ENCODE results near the gene FNBP1. TPM values are rescaled to one million over a fixed set of nuclear protein-coding genes. Genes with fewer than 3 reads are reported as not detected.
A peak's percentile ranks its signal among the peaks of the same experiment; 100 is the strongest.

FNBP1 gene
- total and polyA plus RNA-seq, 2 experiments from 2014 or later, result 17.8 to 22.6 TPM

DNA sequence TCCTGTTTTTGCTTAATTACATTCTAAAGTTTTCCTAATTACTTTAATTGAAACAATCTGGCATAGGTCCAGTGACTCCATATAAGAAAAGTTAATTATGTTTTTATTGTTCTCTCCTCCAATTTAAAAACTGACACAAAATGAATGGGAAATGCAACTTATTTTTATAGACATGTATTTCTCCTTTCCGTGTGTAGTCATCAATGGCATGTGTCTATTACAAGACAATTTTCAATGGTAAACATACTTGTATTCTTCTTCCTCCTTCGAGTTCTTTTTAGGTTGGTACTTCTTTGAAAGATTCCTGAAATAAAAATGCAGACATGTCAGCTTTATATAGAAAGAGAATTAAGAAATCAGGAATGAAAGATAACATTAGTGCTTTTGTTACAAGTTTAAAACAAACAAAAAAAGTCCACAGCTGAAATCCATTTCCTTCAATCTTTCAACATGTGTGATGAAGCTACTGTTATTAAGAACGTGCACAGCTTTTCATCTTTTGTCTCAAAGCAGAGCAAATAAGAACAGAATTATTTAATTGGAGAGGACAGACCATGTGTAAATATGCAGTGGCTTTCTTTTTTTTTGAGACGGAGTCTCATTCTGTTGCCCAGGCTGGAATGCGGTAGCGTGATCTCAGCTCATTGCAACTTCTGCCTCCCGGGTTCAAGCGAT is 63.8 kb downstream of the FNBP1 start:
- no peaks in the 10 kb centered on the region; the same call in 1 of the 2 replicates for H4K20me1 ChIP-seq (ENCODE audit: insufficient read depth)
- 45 to 49% methylated on average over 8 of the region's 8 CpGs for WGBS, 2 experiments (ENCODE audit: low coverage in 1 of 2, low lambda C conversion rate in 2 of 2, missing lambda C conversion rate in 2 of 2)
- peaks cover 27% of the 10 kb centered on the region for H3K79me2 ChIP-seq (ENCODE audit: insufficient read depth)
- no peaks in the 10 kb centered on the region for H3K27me3 ChIP-seq (replicated peaks; ENCODE audit: insufficient read depth)
- H3K9me3 ChIP-seq (ENCODE audit: low read depth), result no peaks in the 10 kb centered on the region
- H3K27ac ChIP-seq, result no peak overlapping the region
- H2AFZ ChIP-seq, result no peak overlapping the region
- DNase-seq, result no peak
- H3K4me2 ChIP-seq (ENCODE audit: unreplicated experiment), result no peak overlapping the region
- H3K4me3 ChIP-seq, result no peak overlapping the region
- in situ Hi-C loops (cut with MboI), result no loop called here
- no peak overlapping the region for H3K9ac ChIP-seq
- no peak for TF ChIP-seq EZH2phosphoT487 (IDR thresholded peaks at IDR 0.05; ENCODE audit: insufficient read depth, low read depth)
- no peaks in the 10 kb centered on the region for H3F3A ChIP-seq (ENCODE audit: insufficient read depth)
- peaks cover 26% of the 10 kb centered on the region; the same call in 1 of the 2 replicates for H3K36me3 ChIP-seq (ENCODE audit: low read depth)
- no peaks in the 10 kb centered on the region for H3K9me2 ChIP-seq (ENCODE audit: insufficient read depth)
- no peaks in the 10 kb centered on the region; the same call in 1 of the 2 replicates for H3K4me1 ChIP-seq (ENCODE audit: insufficient read depth)

GRCh38 chr9:129972816-129973215 is 70.2 kb downstream of the FNBP1 start:
- Histone ChIP-seq H2AFZ (no peak overlapping the region), H4K20me1 (ENCODE audit: insufficient read depth) (no peaks in the 10 kb centered on the region; the same call in 1 of the 2 replicates), H3K9me3 (ENCODE audit: low read depth) (no peaks in the 10 kb centered on the region), H3K4me3 (no peak overlapping the region), H3K36me3 (ENCODE audit: low read depth) (peaks cover 14% of the 10 kb centered on the region; the same call in 1 of the 2 replicates), H3F3A (ENCODE audit: insufficient read depth) (peaks cover 12% of the 10 kb centered on the region), H3K4me1 (ENCODE audit: insufficient read depth) (peaks cover 12% of the 10 kb centered on the region), H3K4me2 (ENCODE audit: unreplicated experiment) (no peak overlapping the region), H3K27me3 (replicated peaks; ENCODE audit: insufficient read depth) (no peaks in the 10 kb centered on the region), H3K9me2 (ENCODE audit: insufficient read depth) (no peaks in the 10 kb centered on the region), H3K9ac (no peak overlapping the region), H3K79me2 (ENCODE audit: insufficient read depth) (no peaks in the 10 kb centered on the region), H3K27ac (no peak overlapping the region)
- TF ChIP-seq EZH2 (IDR thresholded peaks at IDR 0.05; ENCODE audit: insufficient read depth, poor library complexity, severe bottlenecking) (no peak), EZH2phosphoT487 (IDR thresholded peaks at IDR 0.05; ENCODE audit: insufficient read depth, low read depth) (no peak)
- in situ Hi-C loops (cut with MboI), result no loop called here
- DNase-seq, result no peak
- WGBS, 2 experiments (ENCODE audit: low coverage in 1 of 2, low lambda C conversion rate in 2 of 2, missing lambda C conversion rate in 2 of 2), result 96% methylated on average over 4 of the region's 4 CpGs

DNA sequence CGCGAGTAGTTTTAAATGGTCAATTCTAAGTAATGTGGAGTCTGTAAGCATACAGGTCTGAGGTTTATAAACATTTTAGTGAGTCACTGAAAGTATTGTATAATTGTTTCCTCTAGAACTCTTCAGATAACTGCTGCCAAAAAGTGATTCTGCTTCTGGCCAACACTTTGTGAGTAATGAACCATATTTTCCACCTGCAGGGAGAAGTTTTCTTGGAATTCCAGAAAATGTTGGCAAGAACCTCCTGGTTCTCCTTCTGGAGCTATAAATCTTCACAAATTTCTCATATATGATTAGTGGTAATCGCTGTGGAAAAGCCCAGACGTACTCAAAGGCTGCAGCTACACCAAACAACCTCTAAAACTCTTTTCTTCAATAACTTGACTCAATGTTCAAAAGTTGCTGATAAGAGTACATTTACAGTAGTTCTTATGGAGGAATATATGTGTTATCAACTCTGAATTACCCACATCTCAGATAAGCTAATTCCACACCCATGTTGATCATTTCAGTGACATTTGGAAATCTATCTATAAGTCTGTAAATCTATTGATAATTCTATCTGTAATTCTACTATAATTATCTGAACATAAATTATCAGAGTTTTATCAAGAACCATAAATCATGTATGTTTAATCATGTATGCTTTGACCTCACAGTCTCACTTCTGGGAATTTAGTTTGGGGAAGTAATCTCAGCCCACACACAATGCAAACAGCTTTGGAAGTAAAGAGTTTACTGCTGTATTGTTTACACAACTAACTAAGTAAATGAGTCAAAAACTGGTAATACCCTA is 74.1 kb downstream of the FNBP1 start:
- no peaks in the 10 kb centered on the region for H3K9me3 ChIP-seq (ENCODE audit: low read depth)
- peaks cover 33% of the 10 kb centered on the region for H3F3A ChIP-seq (ENCODE audit: insufficient read depth)
- no peak for TF ChIP-seq EZH2phosphoT487 (IDR thresholded peaks at IDR 0.05; ENCODE audit: insufficient read depth, low read depth)
- no peak for TF ChIP-seq EZH2 (IDR thresholded peaks at IDR 0.05; ENCODE audit: insufficient read depth, poor library complexity, severe bottlenecking)
- no peaks in the 10 kb centered on the region for H3K79me2 ChIP-seq (ENCODE audit: insufficient read depth)
- H3K4me3 ChIP-seq, result no peak overlapping the region
- no peak overlapping the region for H2AFZ ChIP-seq
- peaks cover 29% of the 10 kb centered on the region for H3K4me1 ChIP-seq (ENCODE audit: insufficient read depth)
- H3K4me2 ChIP-seq (ENCODE audit: unreplicated experiment), result peak overlapping the region; percentile 61
- no peaks in the 10 kb centered on the region for H3K9me2 ChIP-seq (ENCODE audit: insufficient read depth)
- H3K27ac ChIP-seq, result peak overlapping the region; percentile 39
- H3K9ac ChIP-seq, result no peak overlapping the region
- no peaks in the 10 kb centered on the region for H4K20me1 ChIP-seq (ENCODE audit: insufficient read depth)
- 0 out of 2 replicates have a peak, but pooled peaks cover 3% of the 10 kb centered on the region for H3K36me3 ChIP-seq (ENCODE audit: low read depth)
- in situ Hi-C loops (cut with MboI), result no loop called here
- H3K27me3 ChIP-seq (replicated peaks; ENCODE audit: insufficient read depth), result no peaks in the 10 kb centered on the region
- DNase-seq, result peak; percentile 96
- 11 to 17% methylated on average over 4 of the region's 4 CpGs for WGBS, 2 experiments (ENCODE audit: low coverage in 1 of 2, low lambda C conversion rate in 2 of 2, missing lambda C conversion rate in 2 of 2)

- Histone ChIP-seq H3K36me3 (ENCODE audit: low read depth) (no peaks in the 10 kb centered on the region), H3K9me2 (ENCODE audit: insufficient read depth) (no peaks in the 10 kb centered on the region), H3K27me3 (replicated peaks; ENCODE audit: insufficient read depth) (no peaks in the 10 kb centered on the region), H3F3A (ENCODE audit: insufficient read depth) (peaks cover 35% of the 10 kb centered on the region), H3K79me2 (ENCODE audit: insufficient read depth) (no peaks in the 10 kb centered on the region), H3K4me2 (ENCODE audit: unreplicated experiment) (peak overlapping the region; percentile 73), H3K4me1 (ENCODE audit: insufficient read depth) (peaks cover 41% of the 10 kb centered on the region), H3K9me3 (ENCODE audit: low read depth) (no peaks in the 10 kb centered on the region), H3K9ac (peak overlapping the region; percentile 58), H3K27ac (peak overlapping the region; percentile 71), H3K4me3 (peak overlapping the region; percentile 42), H4K20me1 (ENCODE audit: insufficient read depth) (no peaks in the 10 kb centered on the region), H2AFZ (0 out of 2 replicates have a peak overlapping the region, but pooled peaks have one; percentile 30)
- 31 to 41% methylated on average over 21 of the region's 21 CpGs for WGBS, 2 experiments (ENCODE audit: low coverage in 1 of 2, low lambda C conversion rate in 2 of 2, missing lambda C conversion rate in 2 of 2)
- peak; percentile 85 for DNase-seq
- in situ Hi-C loops (cut with MboI), result no loop called here
- TF ChIP-seq EZH2 (IDR thresholded peaks at IDR 0.05; ENCODE audit: insufficient read depth, poor library complexity, severe bottlenecking) (no peak), EZH2phosphoT487 (IDR thresholded peaks at IDR 0.05; ENCODE audit: insufficient read depth, low read depth) (no peak)
Observed at GRCh38 chr9:129964901-129965734, 77.9 kb downstream of the FNBP1 start.

Data from GM23248 (cell line).